Hepatocyte (in vitro differentiated cells): Measurements from ENCODE around the gene CTBP1. TPM values are rescaled to one million over a fixed set of nuclear protein-coding genes. Genes with fewer than 3 reads are reported as not detected.

ENCODE experiments used
- DNase-seq: peaks from one replicate; pipeline ENCODE4 v3.0.0-alpha.2; 2016; ENCODE audit warnings: low spot score
- H2AFZ ChIP-seq: fragments of 200-600 bp; sonication (generic); 2 replicates; pipeline ENCODE4 v1.6.0; 2016; ENCODE audit warnings: antibody characterized with exemption, mild to moderate bottlenecking
- H3K27ac ChIP-seq: fragments of 200-600 bp; sonication (generic); 2 replicates; pipeline ENCODE4 v1.5.1; 2016; ENCODE audit warnings: mild to moderate bottlenecking
- H3K27me3 ChIP-seq: fragments of 200-600 bp; sonication (generic); 2 replicates; pipeline ENCODE4 v1.6.1; 2016
- H3K36me3 ChIP-seq: fragments of 200-600 bp; sonication (generic); replicated peaks from 2 replicates; pipeline ENCODE4 v1.5.1; 2016; ENCODE audit warnings: low read depth; ENCODE audit not compliant: insufficient read depth
- H3K4me1 ChIP-seq: fragments of 200-600 bp; sonication (generic); 2 replicates; pipeline ENCODE4 v1.5.1; 2016; ENCODE audit warnings: mild to moderate bottlenecking, moderate library complexity; ENCODE audit not compliant: insufficient read depth
- H3K4me2 ChIP-seq: fragments of 200-600 bp; sonication (generic); 2 replicates; pipeline ENCODE4 v1.6.0; 2016
- H3K4me3 ChIP-seq: fragments of 200-600 bp; sonication (generic); 2 replicates; pipeline ENCODE4 v1.5.1; 2016; ENCODE audit warnings: mild to moderate bottlenecking
- H3K79me2 ChIP-seq: fragments of 200-600 bp; sonication (generic); 2 replicates; pipeline ENCODE4 v1.6.0; 2017; ENCODE audit warnings: mild to moderate bottlenecking
- H3K9me2 ChIP-seq: fragments of 200-600 bp; sonication (generic); replicated peaks from 2 replicates; pipeline ENCODE4 v1.6.0; 2017; ENCODE audit warnings: mild to moderate bottlenecking; ENCODE audit not compliant: insufficient read depth
- H3K9me3 ChIP-seq: fragments of 200-600 bp; sonication (generic); 2 replicates; pipeline ENCODE4 v1.5.1; 2016; ENCODE audit warnings: low read depth, mild to moderate bottlenecking
- H4K20me1 ChIP-seq: fragments of 200-600 bp; sonication (generic); 2 replicates; pipeline ENCODE4 v1.6.0; 2016; ENCODE audit warnings: mild to moderate bottlenecking; ENCODE audit not compliant: insufficient read depth, poor library complexity, severe bottlenecking
- CTCF ChIP-seq: fragments of 200-600 bp; sonication (generic); IDR thresholded peaks from 2 replicates; pipeline ENCODE4 v1.5.1; 2016; ENCODE audit warnings: antibody characterized with exemption, mild to moderate bottlenecking; ENCODE audit not compliant: poor library complexity
- EZH2 ChIP-seq: fragments of 200-600 bp; sonication (generic); IDR thresholded peaks from 2 replicates; pipeline ENCODE4 v1.6.1; 2016; ENCODE audit warnings: antibody characterized with exemption, mild to moderate bottlenecking, borderline replicate concordance
- EZH2phosphoT487 ChIP-seq: fragments of 200-600 bp; sonication (generic); IDR thresholded peaks from one replicate; pipeline ENCODE4 v1.6.1; 2018; ENCODE audit warnings: antibody characterized with exemption, mild to moderate bottlenecking, low read depth, moderate library complexity; ENCODE audit not compliant: unreplicated experiment, severe bottlenecking
- WGBS: methylation state at CpG from one replicate; pipeline ENCODE4 v1.1.6; 2016; ENCODE audit warnings: low lambda C conversion rate; ENCODE audit errors: missing lambda C conversion rate; 5-methylcytosine and 5-hydroxymethylcytosine counted together
- polyA plus RNA-seq: library from polyadenylated mRNA; unstranded; fragments of >200 nt; fragmentation: Nextera tagmentation; extraction: Ambion mirVana; gene quantifications from 2 replicates; pipeline ENCODE4 v1.2.1, GENCODE V29; 2016
- total RNA-seq: library from RNA; depleted of rRNA; stranded (reverse); fragments of >200 nt; gene quantifications from 2 replicates; pipeline ENCODE4 v1.2.3, GENCODE V29; 2014

Gene CTBP1
- total and polyA plus RNA-seq, 2 experiments from 2014 or later: 169 to 179 TPM

GRCh38 chr4:1265351-1265750 is 16.4 kb upstream of the CTBP1 start:
- Histone ChIP-seq H3K4me1 (no peaks in the 10 kb centered on the region), H3K4me3 (no peak overlapping the region), H3K27ac (no peak overlapping the region), H3K79me2 (no peaks in the 10 kb centered on the region), H3K4me2 (no peak overlapping the region), H3K27me3 (no peaks in the 10 kb centered on the region), H2AFZ (no peak overlapping the region), H4K20me1 (no peaks in the 10 kb centered on the region), H3K9me2 (no peaks in the 10 kb centered on the region), H3K36me3 (no peaks in the 10 kb centered on the region), H3K9me3 (no peaks in the 10 kb centered on the region)
- DNase-seq: no peak
- WGBS: 95% methylated on average over 11 of the region's 11 CpGs
- TF ChIP-seq CTCF (no peak), EZH2 (no peak), EZH2phosphoT487 (no peak)

GRCh38 chr4:1264942-1265341 is 16.0 kb upstream of the CTBP1 start:
- no peak overlapping the region for H2AFZ ChIP-seq
- no peaks in the 10 kb centered on the region for H3K9me2 ChIP-seq
- no peak for TF ChIP-seq EZH2phosphoT487
- no peak for TF ChIP-seq CTCF
- TF ChIP-seq EZH2: no peak
- no peak overlapping the region for H3K4me3 ChIP-seq
- H3K36me3 ChIP-seq: no peaks in the 10 kb centered on the region
- H3K9me3 ChIP-seq: no peaks in the 10 kb centered on the region
- no peaks in the 10 kb centered on the region for H3K27me3 ChIP-seq
- no peaks in the 10 kb centered on the region for H3K79me2 ChIP-seq
- H3K4me1 ChIP-seq: no peaks in the 10 kb centered on the region
- DNase-seq: no peak
- 99% methylated on average over 3 of the region's 3 CpGs for WGBS
- H3K27ac ChIP-seq: no peak overlapping the region
- no peak overlapping the region for H3K4me2 ChIP-seq
- no peaks in the 10 kb centered on the region for H4K20me1 ChIP-seq

- 93% methylated on average over 21 of the region's 21 CpGs for WGBS
- TF ChIP-seq CTCF (no peak), EZH2 (no peak), EZH2phosphoT487 (no peak)
These were observed 12.4 kb upstream of the CTBP1 start for GRCh38 chr4:1261107-1261928.

More at GRCh38 chr4:1261107-1261928, 12.4 kb upstream of the CTBP1 start:
- no peak overlapping the region for H2AFZ ChIP-seq
- DNase-seq: no peak
- no peaks in the 10 kb centered on the region for H3K79me2 ChIP-seq
- no peaks in the 10 kb centered on the region for H4K20me1 ChIP-seq
- H3K36me3 ChIP-seq: no peaks in the 10 kb centered on the region
- H3K4me2 ChIP-seq: no peak overlapping the region
- H3K27ac ChIP-seq: no peak overlapping the region
- no peaks in the 10 kb centered on the region for H3K9me3 ChIP-seq
- no peaks in the 10 kb centered on the region for H3K27me3 ChIP-seq
- no peaks in the 10 kb centered on the region for H3K4me1 ChIP-seq
- no peaks in the 10 kb centered on the region for H3K9me2 ChIP-seq
- no peak overlapping the region for H3K4me3 ChIP-seq
